ENCODE measurements around the gene EDNRB.
"Not testable (repeated sequence)": the region's sequence is repeated elsewhere in the genome, so short reads cannot be mapped to it uniquely, and the experiment has no call there.

The EDNRB gene

DNA sequence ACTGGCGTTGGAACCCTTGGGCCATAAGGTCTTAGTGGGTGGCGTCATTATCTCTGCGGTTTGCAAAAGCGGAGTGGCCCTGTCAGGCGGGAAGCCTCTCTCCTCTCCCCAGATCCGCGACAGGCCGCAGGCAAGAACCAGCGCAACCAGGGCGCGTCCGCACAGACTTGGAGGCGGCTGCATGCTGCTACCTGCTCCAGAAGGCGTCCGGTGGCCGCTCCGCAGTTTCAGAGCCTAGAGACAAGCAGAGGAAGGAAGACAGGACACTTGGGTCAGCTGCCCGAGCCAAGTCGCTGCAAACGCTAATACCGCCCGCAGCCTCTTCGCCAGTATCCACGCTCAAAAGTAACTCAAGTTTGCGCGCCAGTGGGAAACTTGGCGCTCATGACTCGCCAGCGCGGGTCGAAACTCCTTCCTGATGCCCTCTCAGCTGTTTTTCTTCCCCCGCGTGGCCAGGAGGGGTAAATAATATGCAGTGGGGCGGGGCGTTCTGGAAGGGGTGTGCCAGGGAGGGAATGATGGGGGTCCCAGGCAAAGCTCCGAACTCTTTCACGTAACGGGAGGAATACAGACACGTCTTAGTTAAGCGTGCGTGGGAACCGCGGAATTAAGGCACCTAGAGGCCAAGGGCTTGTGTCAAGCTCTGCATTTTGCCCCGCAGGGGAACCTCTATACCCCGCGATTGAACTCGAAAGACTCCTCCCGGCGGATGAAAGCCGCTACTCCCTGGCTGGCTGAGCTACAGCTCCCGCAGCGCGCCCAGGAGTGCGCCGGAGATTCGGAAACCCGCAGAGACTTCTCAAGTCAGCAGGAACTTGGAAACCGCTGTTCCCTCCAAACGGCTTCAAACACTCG lies at the start of gene EDNRB:
EDNRB (minus strand) TSS at position 441 of the 855 bp plus-strand sequence; CDS start at position 183, 258 bp downstream.
- DNase-seq (ENCODE audit: low read depth, low spot score) = no peak

- no peak for DNase-seq (ENCODE audit: low read depth, low spot score)
Measured at GRCh38 chr13:77966671-77967070, 48.0 kb upstream of the EDNRB start.

DNA sequence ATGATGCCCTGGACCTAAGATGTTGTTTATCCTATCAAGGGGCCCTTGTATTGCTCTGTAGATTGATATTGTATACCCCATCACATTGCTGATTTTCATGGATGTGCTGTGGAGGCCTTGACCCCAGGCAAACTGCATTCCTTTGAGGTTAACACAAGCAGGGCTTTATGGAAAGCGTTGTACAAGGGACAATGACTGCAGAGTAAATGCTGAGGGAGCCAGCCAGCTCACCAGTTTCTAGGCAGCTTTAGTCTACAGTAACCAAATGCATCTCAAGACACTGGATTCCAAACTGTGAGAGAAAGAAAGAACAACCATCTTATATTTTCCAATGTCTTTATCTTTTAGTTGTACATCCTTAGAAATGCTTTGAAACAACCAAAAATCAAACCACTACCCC lies 34.1 kb upstream of the EDNRB start:
- no peak for DNase-seq (ENCODE audit: low read depth, low spot score)

GRCh38 chr13:77952276-77952675 lies 33.6 kb upstream of the EDNRB start:
- DNase-seq (ENCODE audit: low read depth, low spot score) = no peak

DNA sequence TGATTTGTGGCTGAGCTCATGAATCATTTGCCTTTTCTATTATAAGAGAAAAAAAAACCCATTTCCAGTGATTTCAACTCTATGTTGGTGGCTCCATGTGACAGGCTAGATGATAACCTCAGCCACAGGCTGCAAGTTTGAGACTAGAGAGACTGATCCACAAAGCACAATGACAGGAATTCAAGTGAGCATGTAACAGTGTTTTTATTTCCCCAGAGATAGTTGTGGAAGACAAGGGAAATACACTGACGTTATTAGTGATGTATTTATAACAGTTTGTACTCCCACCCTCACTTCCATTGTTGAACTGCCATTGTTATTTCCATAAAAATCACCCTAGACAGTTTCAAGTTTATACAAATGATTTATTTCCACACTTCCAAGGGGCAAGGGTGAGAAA lies 27.9 kb upstream of the EDNRB start:
- DNase-seq (ENCODE audit: low read depth, low spot score) = no peak

DNA sequence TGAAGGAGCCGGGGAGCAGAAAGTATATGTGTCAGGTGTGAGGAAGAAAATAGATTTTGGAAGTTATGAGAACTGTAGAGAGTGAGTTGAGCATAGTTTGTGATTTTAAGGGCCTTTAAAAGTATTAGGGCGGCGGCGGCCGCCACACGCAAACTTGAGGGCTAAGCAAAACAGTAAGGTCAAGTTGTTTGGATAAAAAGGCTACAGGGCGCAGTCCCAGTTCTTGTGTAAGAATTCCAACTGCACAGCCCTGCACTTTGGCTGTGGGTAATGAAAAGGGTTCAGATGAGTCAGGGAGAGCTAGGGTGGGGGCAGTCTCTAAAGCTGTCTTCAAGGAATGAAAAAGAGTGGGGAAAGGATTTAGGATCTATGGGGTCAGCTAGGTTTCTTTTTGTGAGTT lies 16.4 kb upstream of the EDNRB start:
- DNase-seq (ENCODE audit: low read depth, low spot score) = not testable (repeated sequence)

- no peak for DNase-seq (ENCODE audit: low read depth, low spot score)
Measured at GRCh38 chr13:77930430-77930829, 11.8 kb upstream of the EDNRB start.

- DNase-seq (ENCODE audit: low read depth, low spot score) = no peak
Measured at GRCh38 chr13:77928909-77929308, 10.3 kb upstream of the EDNRB start.

GRCh38 chr13:77925616-77926015 lies 7.0 kb upstream of the EDNRB start:
- DNase-seq (ENCODE audit: low read depth, low spot score) = no peak

GRCh38 chr13:77919921-77920294 lies 1.3 kb upstream of the EDNRB start:
- no peak for DNase-seq (ENCODE audit: low read depth, low spot score)

DNA sequence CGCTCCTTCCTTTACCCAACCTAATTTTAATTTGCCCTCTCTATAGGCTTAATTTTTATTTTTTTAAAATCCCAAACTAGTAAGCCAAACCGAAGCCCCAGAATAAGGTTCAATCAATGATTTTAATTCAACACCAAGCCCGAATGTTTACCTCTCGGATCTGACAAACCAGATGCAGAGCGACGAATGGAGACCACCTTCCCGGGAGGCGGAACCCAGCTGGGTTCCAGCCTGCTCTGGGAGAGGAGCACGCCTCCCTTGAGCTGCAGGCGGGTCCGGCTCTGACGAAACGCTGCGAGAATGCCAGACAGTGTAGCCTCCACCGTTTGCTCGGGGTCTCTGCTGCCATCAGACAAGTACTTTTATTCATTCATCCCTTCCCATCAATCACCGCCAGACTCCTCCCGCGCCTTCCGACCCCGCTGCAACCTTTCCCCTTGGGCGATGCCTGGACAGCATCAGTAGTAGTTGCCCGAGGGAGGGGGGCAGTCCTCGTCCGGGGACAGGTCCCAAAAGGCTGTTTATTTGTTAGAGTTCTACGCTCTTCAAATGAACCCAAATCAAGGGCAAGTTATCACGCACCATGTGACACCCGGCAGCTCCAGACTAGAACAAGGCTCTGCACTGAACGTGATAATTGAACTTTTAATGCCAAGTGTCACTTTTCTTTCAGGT lies 752 bp upstream of the EDNRB start:
- DNase-seq (ENCODE audit: low read depth, low spot score) = no peak

GRCh38 chr13:77916488-77916887 lies 2.1 kb downstream of the EDNRB start:
- DNase-seq (ENCODE audit: low read depth, low spot score) = no peak

DNA sequence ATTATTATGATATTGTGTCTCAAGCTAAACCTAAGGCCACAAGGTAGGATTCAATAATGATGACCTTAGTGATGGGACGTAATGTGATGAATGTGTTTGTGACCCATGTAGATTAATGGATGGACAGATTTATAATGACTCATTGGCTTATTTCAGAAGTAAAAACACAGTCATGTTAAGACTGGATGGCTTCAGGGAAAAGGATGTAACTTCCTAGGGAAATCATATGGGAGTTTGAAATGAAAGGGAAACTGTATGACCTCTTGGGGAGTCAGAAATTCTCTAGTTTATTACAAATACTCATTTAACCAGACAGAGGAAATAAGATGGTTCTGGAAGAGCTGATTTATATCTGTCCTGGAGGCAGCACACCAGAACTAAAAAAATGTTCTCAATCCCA lies 2.9 kb downstream of the EDNRB start:
- DNase-seq (ENCODE audit: low read depth, low spot score) = no peak

DNA sequence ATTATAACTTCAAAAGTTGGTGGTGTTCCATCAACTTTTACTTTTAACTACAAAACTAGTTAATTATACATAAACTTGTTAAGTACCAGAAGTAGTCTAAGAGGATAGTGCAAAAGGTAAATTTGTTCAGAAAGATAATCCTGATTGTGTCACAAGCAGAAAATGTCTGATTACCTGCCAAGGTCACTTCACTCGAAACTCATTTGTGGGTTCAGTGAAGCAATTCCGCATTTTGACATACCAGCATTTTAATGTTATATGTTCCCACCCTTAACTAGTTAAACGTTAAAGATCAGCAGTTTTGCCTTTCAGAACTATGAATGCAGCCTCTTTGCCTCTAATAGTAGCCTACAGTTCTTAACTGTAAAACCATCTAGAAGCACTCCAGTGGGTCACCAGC lies 5.6 kb downstream of the EDNRB start:
- DNase-seq (ENCODE audit: low read depth, low spot score) = no peak

DNA sequence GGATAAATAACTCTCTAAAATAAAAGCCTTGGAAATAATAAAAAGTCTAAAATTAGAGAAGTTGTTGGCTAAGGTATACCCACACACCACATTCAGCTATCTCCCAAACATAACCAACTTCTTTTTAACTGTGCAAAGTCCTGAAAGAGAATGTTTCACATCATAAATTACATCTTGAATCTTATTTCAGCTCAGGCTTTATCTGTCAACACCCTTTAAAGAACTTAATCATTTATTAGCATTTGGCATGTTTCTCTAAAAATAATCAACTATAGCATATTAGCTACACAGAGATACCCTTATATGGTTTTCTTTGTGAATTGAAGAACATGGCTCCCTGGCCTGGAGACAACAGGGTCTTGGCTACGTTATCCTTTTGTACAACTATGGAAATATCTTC lies 6.9 kb downstream of the EDNRB start:
- DNase-seq (ENCODE audit: low read depth, low spot score) = no peak

- DNase-seq (ENCODE audit: low read depth, low spot score) = no peak
Measured at GRCh38 chr13:77909827-77910226, 8.8 kb downstream of the EDNRB start.

DNA sequence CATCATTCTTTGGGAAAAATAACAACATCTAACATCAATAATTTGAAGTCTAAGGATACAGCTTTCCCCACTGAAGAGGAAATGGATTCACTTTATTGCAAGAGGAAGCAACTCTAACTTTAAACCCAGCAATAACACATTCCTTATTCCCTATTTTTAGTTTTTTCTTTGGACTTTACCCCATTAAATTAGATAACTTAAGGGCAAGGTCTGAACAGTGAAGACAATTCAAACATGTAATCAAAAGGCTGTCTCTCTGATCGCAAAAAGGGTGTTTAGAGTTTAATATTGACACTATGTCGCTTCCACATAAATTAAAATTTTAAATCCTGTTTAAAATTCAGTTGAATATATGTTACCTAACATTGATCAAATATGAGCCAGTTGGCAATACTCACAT lies 10.1 kb downstream of the EDNRB start:
- no peak for DNase-seq (ENCODE audit: low read depth, low spot score)

- no peak for DNase-seq (ENCODE audit: low read depth, low spot score)
Measured at GRCh38 chr13:77907666-77908341, 10.8 kb downstream of the EDNRB start.

DNA sequence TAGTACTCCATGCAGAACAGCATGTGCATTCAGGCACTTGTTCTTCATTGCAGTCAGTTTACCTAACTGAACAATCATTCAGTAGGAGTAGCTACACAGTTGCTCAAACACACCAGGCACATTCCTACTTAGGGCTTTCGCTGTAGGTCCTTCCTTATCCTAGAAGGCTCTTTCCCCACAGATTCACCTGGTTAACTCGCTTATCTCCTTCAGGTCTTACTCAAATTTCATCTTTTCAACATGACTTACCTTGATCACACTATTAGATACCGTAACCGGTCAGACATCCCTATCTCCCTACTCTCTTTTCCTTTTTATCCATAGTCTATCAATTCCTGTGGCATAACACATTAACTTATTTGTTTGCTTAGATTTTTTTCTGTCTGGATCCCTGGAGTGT lies 14.6 kb downstream of the EDNRB start:
- no peak for DNase-seq (ENCODE audit: low read depth, low spot score)

DNA sequence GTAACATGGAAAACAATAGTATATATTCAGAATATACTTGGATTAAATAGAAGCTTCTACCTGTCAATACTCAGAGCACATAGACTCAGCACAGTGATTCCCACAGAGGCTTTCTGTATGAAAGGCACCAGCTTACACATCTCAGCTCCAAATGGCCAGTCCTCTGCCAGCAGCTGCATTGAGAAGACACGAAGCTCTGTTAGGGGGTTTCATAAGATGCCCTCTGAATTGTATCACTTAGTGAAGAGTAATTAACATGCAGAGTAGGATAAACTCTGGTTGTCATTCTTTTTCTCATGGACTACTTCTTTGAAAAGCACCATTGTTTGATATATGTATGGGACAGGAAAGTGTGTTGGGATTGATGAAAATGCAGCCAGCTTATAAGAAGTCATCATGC lies 15.2 kb downstream of the EDNRB start:
- no peak for DNase-seq (ENCODE audit: low read depth, low spot score)

- no peak for DNase-seq (ENCODE audit: low read depth, low spot score)
Measured at GRCh38 chr13:77902319-77902963, 16.2 kb downstream of the EDNRB start.

DNA sequence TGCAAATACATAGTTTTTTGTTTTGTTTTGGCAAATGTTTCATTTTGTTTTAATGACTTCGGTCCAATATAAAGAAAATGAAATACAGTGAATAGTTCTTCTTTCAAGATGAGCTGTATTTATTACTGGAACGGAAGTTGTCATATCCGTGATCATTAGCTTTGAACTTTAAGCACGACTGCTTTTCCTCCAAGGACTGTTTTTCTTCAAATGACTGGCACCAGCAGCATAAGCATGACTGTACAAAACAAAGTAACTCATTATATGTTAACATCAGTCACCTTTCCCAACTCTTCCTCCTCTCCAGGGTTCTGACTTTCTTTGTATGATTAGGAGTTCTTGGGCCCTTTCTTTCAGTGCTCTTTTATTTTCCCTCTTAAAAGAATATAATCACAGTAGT lies 20.5 kb downstream of the EDNRB start:
- DNase-seq (ENCODE audit: low read depth, low spot score) = no peak
